GM12801 (cell line): ENCODE measurements around the gene PPM1J.

Experiments used
- CTCF ChIP-seq: IDR thresholded peaks from one replicate; pipeline ENCODE4 v1.5.1; 2011; ENCODE audit warnings: control low read depth; ENCODE audit not compliant: insufficient read length; ENCODE audit errors: extremely low read depth

PPM1J gene

GRCh38 chr1:112693821-112694220 lies 21.3 kb downstream of the PPM1J start:
- TF ChIP-seq CTCF = no peak

- TF ChIP-seq CTCF = no peak
These were observed 22.5 kb downstream of the PPM1J start for GRCh38 chr1:112692681-112693080.

GRCh38 chr1:112689842-112690237 lies 25.3 kb downstream of the PPM1J start:
- TF ChIP-seq CTCF = no peak

- no peak for TF ChIP-seq CTCF
These were observed 25.8 kb downstream of the PPM1J start for GRCh38 chr1:112689196-112689841.

- no peak for TF ChIP-seq CTCF
These were observed 26.3 kb downstream of the PPM1J start for GRCh38 chr1:112688781-112689193.

GRCh38 chr1:112687785-112688496 lies 27.2 kb downstream of the PPM1J start:
- no peak for TF ChIP-seq CTCF

- no peak for TF ChIP-seq CTCF
These were observed 27.8 kb downstream of the PPM1J start for GRCh38 chr1:112687361-112687760.
